Ishikawa (cell line): ENCODE measurements around the gene TSPAN6.

ENCODE experiments used
- CEBPB ChIP-seq: IDR thresholded peaks from 2 replicates; pipeline ENCODE4 v1.6.1; 2012
- CREB1 ChIP-seq: IDR thresholded peaks from 2 replicates; pipeline ENCODE4 v1.6.1; 2012; ENCODE audit warnings: low read depth
- EGR1 ChIP-seq: IDR thresholded peaks from 2 replicates; pipeline ENCODE4 v1.6.1; 2012
- EP300 ChIP-seq: IDR thresholded peaks from 2 replicates; pipeline ENCODE4 v1.6.1; 2012; ENCODE audit warnings: borderline replicate concordance
- FOXM1 ChIP-seq: IDR thresholded peaks from 2 replicates; pipeline ENCODE4 v1.6.1; 2012; ENCODE audit warnings: low read depth, borderline replicate concordance
- NFIC ChIP-seq: IDR thresholded peaks from 2 replicates; pipeline ENCODE4 v1.6.1; 2012
- RAD21 ChIP-seq: IDR thresholded peaks from 2 replicates; pipeline ENCODE4 v1.6.1; 2012; ENCODE audit warnings: low read depth
- TAF1 ChIP-seq: IDR thresholded peaks from 2 replicates; pipeline ENCODE4 v1.6.1; 2012; ENCODE audit warnings: low read depth, mild to moderate bottlenecking
- TCF12 ChIP-seq: IDR thresholded peaks from 2 replicates; pipeline ENCODE4 v1.6.1; 2012; ENCODE audit warnings: low read depth
- TEAD4 ChIP-seq: IDR thresholded peaks from 2 replicates; pipeline ENCODE4 v1.6.1; 2012
- YY1 ChIP-seq: IDR thresholded peaks from 2 replicates; pipeline ENCODE4 v1.6.1; 2012; ENCODE audit warnings: low read depth
- ZBTB7A ChIP-seq: IDR thresholded peaks from 2 replicates; pipeline ENCODE4 v1.6.1; 2012; ENCODE audit warnings: low read depth
- TF ChIP-seq, protein P1 (sequence below): IDR thresholded peaks from 2 replicates; pipeline ENCODE4 v1.6.1; 2012
- TF ChIP-seq, protein P2 (sequence below): IDR thresholded peaks from 2 replicates; pipeline ENCODE4 v1.6.1; 2012
- TF ChIP-seq, protein P3 (sequence below): IDR thresholded peaks from 2 replicates; pipeline ENCODE4 v1.6.1; 2012; ENCODE audit warnings: low read depth, mild to moderate bottlenecking

TSPAN6 gene

DNA sequence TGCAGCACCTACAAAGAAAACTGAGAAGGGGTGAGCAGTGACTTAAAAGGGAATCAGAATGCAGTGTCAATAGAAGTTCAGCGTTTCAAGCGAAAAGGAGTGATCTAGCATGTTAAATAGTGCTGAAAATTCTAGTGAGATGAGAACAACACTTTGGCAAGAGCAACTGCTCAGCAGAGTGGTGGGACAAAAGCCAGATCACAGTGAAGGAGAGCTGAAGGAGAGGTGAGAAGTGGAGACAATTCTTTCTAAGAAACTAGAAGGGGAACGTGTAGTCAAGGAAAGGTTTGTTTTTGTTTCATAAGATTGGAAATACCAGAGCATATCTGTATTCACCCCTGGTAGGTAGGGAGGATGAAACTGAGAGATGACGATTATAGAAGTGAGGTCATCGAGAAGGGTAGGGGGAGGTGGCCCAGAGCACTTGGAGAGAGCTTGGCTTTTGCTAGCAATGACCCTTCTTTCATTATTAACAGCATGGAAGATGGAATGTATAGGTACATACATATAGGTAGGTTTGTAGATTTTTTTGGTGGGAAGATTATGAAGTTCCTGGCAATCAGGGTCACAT is 41.1 kb upstream of the TSPAN6 start:
- no peak for TF ChIP-seq TCF12
- TF ChIP-seq, protein P1, sequence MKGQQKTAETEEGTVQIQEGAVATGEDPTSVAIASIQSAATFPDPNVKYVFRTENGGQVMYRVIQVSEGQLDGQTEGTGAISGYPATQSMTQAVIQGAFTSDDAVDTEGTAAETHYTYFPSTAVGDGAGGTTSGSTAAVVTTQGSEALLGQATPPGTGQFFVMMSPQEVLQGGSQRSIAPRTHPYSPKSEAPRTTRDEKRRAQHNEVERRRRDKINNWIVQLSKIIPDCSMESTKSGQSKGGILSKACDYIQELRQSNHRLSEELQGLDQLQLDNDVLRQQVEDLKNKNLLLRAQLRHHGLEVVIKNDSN = no peak

DNA sequence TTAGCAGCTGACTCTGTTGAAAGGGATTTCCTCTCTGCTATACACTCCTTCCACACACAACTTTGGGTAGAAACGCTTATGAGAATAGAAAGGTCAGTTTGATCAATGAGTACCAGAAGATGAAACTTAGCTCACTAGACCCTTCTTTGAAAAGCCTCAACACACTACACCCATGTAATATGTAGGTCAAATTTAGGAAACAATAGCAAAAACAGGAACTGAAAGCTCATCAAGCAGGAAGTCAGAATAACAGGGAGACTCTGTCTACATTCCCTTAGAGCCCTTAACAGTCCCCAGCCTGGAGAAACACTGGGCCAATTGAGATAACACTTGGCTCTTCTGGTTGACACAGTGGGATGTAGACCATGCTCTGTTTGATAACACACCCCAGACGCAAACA is 38.1 kb upstream of the TSPAN6 start:
- TF ChIP-seq, protein P2, sequence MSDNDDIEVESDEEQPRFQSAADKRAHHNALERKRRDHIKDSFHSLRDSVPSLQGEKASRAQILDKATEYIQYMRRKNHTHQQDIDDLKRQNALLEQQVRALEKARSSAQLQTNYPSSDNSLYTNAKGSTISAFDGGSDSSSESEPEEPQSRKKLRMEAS = no peak
- no peak for TF ChIP-seq CEBPB
- TF ChIP-seq, protein P3, sequence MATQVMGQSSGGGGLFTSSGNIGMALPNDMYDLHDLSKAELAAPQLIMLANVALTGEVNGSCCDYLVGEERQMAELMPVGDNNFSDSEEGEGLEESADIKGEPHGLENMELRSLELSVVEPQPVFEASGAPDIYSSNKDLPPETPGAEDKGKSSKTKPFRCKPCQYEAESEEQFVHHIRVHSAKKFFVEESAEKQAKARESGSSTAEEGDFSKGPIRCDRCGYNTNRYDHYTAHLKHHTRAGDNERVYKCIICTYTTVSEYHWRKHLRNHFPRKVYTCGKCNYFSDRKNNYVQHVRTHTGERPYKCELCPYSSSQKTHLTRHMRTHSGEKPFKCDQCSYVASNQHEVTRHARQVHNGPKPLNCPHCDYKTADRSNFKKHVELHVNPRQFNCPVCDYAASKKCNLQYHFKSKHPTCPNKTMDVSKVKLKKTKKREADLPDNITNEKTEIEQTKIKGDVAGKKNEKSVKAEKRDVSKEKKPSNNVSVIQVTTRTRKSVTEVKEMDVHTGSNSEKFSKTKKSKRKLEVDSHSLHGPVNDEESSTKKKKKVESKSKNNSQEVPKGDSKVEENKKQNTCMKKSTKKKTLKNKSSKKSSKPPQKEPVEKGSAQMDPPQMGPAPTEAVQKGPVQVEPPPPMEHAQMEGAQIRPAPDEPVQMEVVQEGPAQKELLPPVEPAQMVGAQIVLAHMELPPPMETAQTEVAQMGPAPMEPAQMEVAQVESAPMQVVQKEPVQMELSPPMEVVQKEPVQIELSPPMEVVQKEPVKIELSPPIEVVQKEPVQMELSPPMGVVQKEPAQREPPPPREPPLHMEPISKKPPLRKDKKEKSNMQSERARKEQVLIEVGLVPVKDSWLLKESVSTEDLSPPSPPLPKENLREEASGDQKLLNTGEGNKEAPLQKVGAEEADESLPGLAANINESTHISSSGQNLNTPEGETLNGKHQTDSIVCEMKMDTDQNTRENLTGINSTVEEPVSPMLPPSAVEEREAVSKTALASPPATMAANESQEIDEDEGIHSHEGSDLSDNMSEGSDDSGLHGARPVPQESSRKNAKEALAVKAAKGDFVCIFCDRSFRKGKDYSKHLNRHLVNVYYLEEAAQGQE = no peak
- no peak for TF ChIP-seq TCF12
- no peak for TF ChIP-seq NFIC
- TF ChIP-seq FOXM1 = no peak
- TF ChIP-seq, protein P1 = no peak
- TF ChIP-seq EGR1 = no peak
- TF ChIP-seq TAF1 = no peak
- TF ChIP-seq EP300 = no peak
- no peak for TF ChIP-seq TEAD4
- TF ChIP-seq RAD21 = no peak
- no peak for TF ChIP-seq CREB1
- TF ChIP-seq ZBTB7A = no peak
- no peak for TF ChIP-seq YY1

DNA sequence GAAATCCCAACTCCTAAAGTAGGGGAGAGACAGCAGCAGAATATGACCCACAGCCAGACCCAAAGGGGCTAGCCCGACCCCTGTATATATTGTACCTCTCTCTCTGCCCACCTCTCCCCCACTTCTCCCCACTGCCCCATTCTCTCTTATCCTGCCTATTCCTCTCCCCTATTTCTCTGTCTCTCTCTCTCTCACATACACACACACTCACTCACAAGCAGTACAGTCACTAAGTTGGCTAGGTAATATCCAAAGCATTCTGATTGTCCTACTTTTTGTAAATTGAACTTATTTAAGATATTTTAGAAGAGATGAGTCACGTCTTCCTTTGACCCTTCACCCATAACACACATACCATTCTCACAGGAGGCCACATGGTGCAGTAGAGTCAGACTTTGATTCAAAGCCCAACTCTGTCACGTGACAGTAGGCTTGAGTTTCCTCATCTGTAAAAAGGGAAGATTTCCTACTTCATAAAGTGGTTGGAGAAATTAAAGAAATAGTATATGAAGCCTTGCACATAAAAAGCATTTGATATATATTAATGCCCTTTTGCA is 36.9 kb upstream of the TSPAN6 start:
- TF ChIP-seq CEBPB = no peak
- TF ChIP-seq TAF1 = no peak
- no peak for TF ChIP-seq NFIC
- no peak for TF ChIP-seq TCF12
- TF ChIP-seq TEAD4 = no peak
- TF ChIP-seq, protein P3 = no peak
- TF ChIP-seq RAD21 = no peak
- no peak for TF ChIP-seq YY1
- TF ChIP-seq EP300 = no peak
- TF ChIP-seq, protein P1 = no peak
- no peak for TF ChIP-seq CREB1
- TF ChIP-seq ZBTB7A = no peak
- no peak for TF ChIP-seq EGR1
- no peak for TF ChIP-seq FOXM1
- TF ChIP-seq, protein P2 = no peak

DNA sequence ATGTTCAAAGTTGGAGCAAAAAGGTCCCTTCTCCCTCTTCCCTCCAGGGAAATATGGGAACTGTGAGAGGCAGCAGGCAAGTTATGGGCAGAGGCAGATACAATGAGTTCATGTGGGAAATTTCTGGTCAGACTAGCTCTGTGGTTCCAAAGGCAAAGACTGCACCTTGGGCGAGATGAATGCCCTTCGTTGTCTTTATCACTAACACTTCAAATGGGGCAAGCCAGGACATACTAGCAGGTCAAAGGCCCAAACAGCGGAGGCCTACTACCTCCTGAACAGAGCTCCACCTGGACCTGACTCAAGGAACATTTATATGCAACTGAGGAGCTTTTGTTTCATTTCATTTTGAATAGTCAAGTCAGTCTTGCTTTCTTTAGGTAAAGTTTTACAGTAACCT is 36.4 kb upstream of the TSPAN6 start:
- no peak for TF ChIP-seq FOXM1
- TF ChIP-seq ZBTB7A = no peak
- TF ChIP-seq YY1 = no peak
- TF ChIP-seq, protein P1 = no peak
- no peak for TF ChIP-seq EGR1
- TF ChIP-seq TAF1 = no peak
- TF ChIP-seq, protein P3 = no peak
- TF ChIP-seq, protein P2 = no peak
- no peak for TF ChIP-seq CEBPB
- TF ChIP-seq RAD21 = no peak
- TF ChIP-seq TCF12 = no peak
- TF ChIP-seq EP300 = no peak
- no peak for TF ChIP-seq TEAD4
- TF ChIP-seq NFIC = no peak
- no peak for TF ChIP-seq CREB1
